Ishikawa (cell line): ENCODE measurements around the gene ITGA6.

ENCODE experiments used
- CEBPB ChIP-seq: IDR thresholded peaks from 2 replicates; pipeline ENCODE4 v1.6.1; 2012
- CREB1 ChIP-seq: IDR thresholded peaks from 2 replicates; pipeline ENCODE4 v1.6.1; 2012; ENCODE audit warnings: low read depth
- EGR1 ChIP-seq: IDR thresholded peaks from 2 replicates; pipeline ENCODE4 v1.6.1; 2012
- EP300 ChIP-seq: IDR thresholded peaks from 2 replicates; pipeline ENCODE4 v1.6.1; 2012; ENCODE audit warnings: borderline replicate concordance
- FOXM1 ChIP-seq: IDR thresholded peaks from 2 replicates; pipeline ENCODE4 v1.6.1; 2012; ENCODE audit warnings: low read depth, borderline replicate concordance
- MAX ChIP-seq: IDR thresholded peaks from 2 replicates; pipeline ENCODE4 v1.6.1; 2012
- NFIC ChIP-seq: IDR thresholded peaks from 2 replicates; pipeline ENCODE4 v1.6.1; 2012
- RAD21 ChIP-seq: IDR thresholded peaks from 2 replicates; pipeline ENCODE4 v1.6.1; 2012; ENCODE audit warnings: low read depth
- TAF1 ChIP-seq: IDR thresholded peaks from 2 replicates; pipeline ENCODE4 v1.6.1; 2012; ENCODE audit warnings: low read depth, mild to moderate bottlenecking
- TCF12 ChIP-seq: IDR thresholded peaks from 2 replicates; pipeline ENCODE4 v1.6.1; 2012; ENCODE audit warnings: low read depth
- TEAD4 ChIP-seq: IDR thresholded peaks from 2 replicates; pipeline ENCODE4 v1.6.1; 2012
- USF1 ChIP-seq: IDR thresholded peaks from 2 replicates; pipeline ENCODE4 v1.6.1; 2012
- YY1 ChIP-seq: IDR thresholded peaks from 2 replicates; pipeline ENCODE4 v1.6.1; 2012; ENCODE audit warnings: low read depth
- ZBTB7A ChIP-seq: IDR thresholded peaks from 2 replicates; pipeline ENCODE4 v1.6.1; 2012; ENCODE audit warnings: low read depth
- TF ChIP-seq, protein P1 (sequence below): IDR thresholded peaks from 2 replicates; pipeline ENCODE4 v1.6.1; 2012; ENCODE audit warnings: low read depth, mild to moderate bottlenecking

Gene ITGA6

GRCh38 chr2:172518995-172519394 lies 91.6 kb downstream of the ITGA6 start:
- TF ChIP-seq EGR1 (no peak), TCF12 (no peak), USF1 (no peak), CEBPB (no peak), FOXM1 (no peak), TEAD4 (no peak), NFIC (no peak)

GRCh38 chr2:172525601-172526000 lies 98.2 kb downstream of the ITGA6 start:
- TF ChIP-seq EP300 (no peak), MAX (no peak), CREB1 (no peak), ZBTB7A (no peak), YY1 (no peak), USF1 (no peak), TEAD4 (no peak), RAD21 (no peak), CEBPB (no peak), NFIC (no peak)
- TF ChIP-seq, protein P1, sequence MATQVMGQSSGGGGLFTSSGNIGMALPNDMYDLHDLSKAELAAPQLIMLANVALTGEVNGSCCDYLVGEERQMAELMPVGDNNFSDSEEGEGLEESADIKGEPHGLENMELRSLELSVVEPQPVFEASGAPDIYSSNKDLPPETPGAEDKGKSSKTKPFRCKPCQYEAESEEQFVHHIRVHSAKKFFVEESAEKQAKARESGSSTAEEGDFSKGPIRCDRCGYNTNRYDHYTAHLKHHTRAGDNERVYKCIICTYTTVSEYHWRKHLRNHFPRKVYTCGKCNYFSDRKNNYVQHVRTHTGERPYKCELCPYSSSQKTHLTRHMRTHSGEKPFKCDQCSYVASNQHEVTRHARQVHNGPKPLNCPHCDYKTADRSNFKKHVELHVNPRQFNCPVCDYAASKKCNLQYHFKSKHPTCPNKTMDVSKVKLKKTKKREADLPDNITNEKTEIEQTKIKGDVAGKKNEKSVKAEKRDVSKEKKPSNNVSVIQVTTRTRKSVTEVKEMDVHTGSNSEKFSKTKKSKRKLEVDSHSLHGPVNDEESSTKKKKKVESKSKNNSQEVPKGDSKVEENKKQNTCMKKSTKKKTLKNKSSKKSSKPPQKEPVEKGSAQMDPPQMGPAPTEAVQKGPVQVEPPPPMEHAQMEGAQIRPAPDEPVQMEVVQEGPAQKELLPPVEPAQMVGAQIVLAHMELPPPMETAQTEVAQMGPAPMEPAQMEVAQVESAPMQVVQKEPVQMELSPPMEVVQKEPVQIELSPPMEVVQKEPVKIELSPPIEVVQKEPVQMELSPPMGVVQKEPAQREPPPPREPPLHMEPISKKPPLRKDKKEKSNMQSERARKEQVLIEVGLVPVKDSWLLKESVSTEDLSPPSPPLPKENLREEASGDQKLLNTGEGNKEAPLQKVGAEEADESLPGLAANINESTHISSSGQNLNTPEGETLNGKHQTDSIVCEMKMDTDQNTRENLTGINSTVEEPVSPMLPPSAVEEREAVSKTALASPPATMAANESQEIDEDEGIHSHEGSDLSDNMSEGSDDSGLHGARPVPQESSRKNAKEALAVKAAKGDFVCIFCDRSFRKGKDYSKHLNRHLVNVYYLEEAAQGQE = no peak

DNA sequence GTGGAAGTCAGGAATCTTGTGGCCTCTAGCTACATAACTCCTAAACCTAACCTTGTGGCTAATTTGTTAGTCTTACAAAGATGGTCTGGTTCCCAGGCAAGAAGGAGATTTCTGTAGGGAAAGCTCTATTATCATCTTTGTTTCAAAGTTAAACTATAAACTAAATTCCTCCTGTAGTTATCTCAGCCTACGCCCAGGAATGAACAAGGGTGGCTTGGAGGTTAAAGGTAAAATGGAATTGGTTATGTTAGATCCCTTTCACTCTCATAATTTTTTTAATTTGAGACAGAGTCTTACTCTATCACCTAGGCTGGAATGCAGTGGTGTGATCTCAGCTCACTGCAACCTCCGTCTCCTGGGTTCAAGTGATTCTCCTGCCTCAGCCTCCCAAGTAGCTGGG lies 103.9 kb downstream of the ITGA6 start:
- TF ChIP-seq USF1 = no peak
- no peak for TF ChIP-seq RAD21
- no peak for TF ChIP-seq NFIC
- TF ChIP-seq EGR1 = no peak

DNA sequence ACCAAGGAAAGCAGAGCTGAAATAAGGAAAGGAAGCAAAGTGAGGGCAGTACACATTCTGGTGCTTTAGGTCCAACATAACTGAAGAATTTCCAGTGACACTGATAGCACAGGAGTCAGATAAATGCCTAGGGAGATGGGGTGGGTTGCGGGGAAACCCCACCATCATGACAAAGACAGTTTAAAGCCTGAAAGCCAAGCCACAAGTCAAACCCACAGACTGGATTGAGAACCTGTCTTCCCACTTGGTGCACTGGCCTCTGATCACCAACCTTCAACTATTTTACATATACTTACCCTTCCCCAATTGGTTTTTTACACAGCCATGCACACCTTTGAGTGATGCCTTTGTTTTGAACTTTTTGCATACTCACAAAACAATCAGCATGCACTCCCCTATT lies 106.3 kb downstream of the ITGA6 start:
- no peak for TF ChIP-seq RAD21
- no peak for TF ChIP-seq TCF12
- TF ChIP-seq YY1 = no peak
- no peak for TF ChIP-seq TAF1
- TF ChIP-seq FOXM1 = no peak
- TF ChIP-seq USF1 = no peak
- TF ChIP-seq CREB1 = no peak
- TF ChIP-seq NFIC = no peak
- no peak for TF ChIP-seq CEBPB
- TF ChIP-seq MAX = no peak

DNA sequence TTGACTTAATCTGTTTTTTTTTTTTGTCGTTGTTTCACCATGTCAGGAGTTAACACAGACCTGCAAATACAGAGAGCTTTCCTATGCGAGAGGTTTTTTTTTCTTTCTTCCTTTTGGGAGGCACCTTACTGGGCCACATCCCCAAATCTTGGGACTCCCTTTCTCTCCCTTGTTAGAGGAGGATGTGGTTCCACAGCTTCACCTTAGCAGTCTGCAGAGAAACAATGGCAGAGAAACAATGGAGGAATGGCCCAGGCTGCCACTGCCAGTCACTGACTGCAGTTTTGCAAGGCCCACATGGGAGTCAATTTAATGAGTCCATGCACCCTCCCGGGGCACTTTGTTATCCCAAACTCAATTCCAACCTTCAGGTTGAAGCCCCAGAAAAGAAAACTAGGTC lies 107.7 kb downstream of the ITGA6 start:
- no peak for TF ChIP-seq CREB1
- TF ChIP-seq CEBPB = no peak
- TF ChIP-seq NFIC = no peak
- TF ChIP-seq TCF12 = no peak
- TF ChIP-seq EGR1 = no peak
- TF ChIP-seq, protein P1 = no peak
- no peak for TF ChIP-seq ZBTB7A
- no peak for TF ChIP-seq RAD21
- no peak for TF ChIP-seq EP300
- no peak for TF ChIP-seq TEAD4
- no peak for TF ChIP-seq MAX
- no peak for TF ChIP-seq TAF1
- no peak for TF ChIP-seq FOXM1
- no peak for TF ChIP-seq USF1
- no peak for TF ChIP-seq YY1

DNA sequence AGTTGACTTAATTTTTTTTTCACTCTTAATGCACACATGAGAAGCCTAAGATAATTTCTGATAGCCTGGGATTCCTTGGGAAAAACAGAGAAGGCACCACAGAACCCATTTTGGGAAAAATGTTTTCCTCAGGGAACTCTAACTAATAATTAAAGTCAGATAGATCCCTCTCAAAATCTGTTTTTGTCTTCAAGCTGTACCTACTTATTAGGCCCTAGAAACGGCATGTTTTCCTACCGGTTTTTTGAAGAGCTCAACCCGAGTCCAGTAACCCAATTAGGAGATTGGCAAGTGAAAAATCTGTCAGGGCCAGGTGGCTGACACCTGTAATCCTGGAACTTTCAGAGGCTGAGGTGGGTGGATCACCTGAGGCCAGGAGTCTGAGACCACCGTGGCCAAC lies 112.4 kb downstream of the ITGA6 start:
- TF ChIP-seq, protein P1 = no peak
- TF ChIP-seq NFIC = no peak
